IPS-NIHi7 (cell line): Measurements from ENCODE around the gene VAC14.
"Not testable (repeated sequence)": the region's sequence is repeated elsewhere in the genome, so short reads cannot be mapped to it uniquely, and the experiment has no call there.

Source experiments
- DNase-seq: peaks from one replicate; pipeline ENCODE4 v3.0.0; 2012; ENCODE audit warnings: mixed read lengths; ENCODE audit errors: extremely low spot score

VAC14 gene

DNA sequence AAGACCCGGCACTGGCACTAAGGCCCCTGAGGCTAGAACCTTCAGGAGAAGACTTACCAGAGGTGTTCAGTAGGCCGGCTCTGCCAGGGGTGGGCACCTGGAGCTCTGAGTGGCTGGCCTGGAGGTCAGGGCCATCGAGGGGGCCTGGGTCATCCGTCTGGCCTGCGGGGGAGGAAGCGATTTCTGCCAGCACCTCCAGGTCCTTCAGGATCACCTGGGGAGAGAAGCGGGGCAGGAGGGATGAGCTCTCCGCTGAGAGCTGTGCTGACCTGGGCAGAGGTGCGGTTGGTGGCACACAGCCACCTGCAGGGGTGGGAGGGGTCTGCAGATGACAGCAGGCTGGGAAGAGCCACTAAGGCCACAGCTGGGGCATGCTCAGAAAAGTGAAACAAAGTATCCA is 56.6 kb downstream of the VAC14 start:
- no peak for DNase-seq

DNA sequence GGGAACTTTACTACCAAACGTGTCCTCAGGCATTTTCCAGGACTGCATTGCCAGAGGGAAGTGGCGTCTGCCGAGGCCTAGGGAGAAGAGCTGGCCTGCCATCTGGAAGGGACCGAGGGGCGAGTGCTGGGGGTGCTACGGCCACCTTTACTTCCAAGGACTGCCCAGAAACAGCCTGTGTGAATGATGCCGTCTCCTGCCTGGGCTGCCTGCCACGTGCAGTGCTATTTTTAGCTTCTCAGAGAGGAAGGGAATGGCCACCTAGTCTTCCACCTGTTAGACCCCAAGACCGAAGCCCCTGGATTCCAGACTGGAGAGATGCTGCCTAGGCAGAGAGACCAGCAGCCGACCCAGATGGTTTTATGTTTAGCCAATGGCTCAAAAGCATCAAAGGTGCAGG is 57.2 kb downstream of the VAC14 start:
- no peak for DNase-seq

DNA sequence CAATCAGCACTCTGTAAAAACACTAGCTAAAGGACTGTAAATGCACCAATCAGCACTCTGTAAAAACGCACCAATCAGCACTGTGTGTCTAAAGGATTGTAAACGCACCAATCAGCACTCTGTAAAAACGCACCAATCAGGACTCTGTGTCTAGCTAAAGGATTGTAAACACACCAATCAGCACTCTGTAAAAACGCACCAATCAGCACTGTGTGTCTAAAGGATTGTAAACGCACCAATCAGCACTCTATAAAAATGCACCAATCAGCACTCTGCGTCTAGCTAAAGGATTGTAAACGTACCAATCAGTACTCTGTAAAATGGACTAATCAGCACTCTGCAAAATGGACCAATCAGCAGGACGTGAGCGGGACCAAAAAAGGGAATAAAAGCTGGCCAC is 58.0 kb downstream of the VAC14 start:
- not testable (repeated sequence) for DNase-seq

DNA sequence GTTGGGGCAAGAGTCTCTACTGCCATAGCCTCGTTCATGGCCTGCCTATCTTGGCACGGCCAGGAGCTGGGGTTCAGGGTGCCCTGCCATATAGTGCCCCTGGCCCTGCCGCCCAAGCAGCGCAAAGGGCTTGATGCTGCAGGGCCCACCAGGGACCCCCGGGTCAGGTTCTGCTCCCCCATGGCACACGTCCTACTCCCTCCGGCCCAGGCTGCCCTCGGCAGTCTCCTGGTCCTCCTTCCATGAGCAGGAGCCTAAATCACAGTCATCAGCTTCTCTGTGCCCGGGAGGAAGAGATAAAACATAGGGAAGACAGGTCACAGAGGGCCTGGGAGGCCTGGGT is 59.2 kb downstream of the VAC14 start:
- DNase-seq = no peak

DNA sequence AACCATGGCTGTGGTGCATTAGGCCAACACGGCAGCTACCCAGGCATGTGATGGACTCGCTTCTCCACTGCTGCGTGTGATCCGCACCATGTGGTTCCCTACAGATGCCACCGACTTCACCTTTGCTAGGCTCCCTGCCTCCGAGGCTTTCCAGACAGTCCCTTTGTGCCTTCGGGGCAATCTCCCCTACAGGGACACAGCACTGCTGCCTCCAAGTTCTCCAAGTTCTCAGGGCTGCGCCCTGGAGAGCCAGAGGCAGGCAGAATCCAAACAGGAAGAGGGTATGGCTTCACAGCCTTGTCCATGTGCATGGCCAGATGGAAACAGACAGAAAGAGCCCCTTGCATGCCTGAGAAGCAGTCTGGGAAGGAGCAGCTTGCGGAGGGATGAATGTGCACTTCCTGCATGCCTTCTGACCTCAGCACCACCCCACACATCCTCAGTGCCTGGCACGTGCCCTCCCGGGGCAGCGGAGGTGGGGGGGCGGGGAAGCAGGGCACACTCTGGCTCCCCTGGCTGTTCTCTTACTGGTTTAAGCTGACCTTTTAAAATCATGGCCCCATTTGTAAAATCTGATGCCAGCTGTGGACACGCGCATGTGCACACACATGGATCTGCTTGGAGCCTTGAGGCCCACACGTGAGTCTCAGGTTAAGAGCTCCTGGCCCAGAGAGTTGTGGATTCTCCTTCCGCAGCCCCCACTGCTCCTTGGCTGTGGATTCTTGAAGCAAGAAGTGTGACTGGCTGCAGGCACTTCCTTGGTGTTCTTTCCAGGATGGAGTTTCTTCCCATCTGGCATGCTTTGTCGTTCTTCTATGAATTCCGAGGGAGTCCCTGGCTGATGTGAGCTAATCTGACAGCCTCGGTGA is 59.8 kb downstream of the VAC14 start:
- DNase-seq = no peak

DNA sequence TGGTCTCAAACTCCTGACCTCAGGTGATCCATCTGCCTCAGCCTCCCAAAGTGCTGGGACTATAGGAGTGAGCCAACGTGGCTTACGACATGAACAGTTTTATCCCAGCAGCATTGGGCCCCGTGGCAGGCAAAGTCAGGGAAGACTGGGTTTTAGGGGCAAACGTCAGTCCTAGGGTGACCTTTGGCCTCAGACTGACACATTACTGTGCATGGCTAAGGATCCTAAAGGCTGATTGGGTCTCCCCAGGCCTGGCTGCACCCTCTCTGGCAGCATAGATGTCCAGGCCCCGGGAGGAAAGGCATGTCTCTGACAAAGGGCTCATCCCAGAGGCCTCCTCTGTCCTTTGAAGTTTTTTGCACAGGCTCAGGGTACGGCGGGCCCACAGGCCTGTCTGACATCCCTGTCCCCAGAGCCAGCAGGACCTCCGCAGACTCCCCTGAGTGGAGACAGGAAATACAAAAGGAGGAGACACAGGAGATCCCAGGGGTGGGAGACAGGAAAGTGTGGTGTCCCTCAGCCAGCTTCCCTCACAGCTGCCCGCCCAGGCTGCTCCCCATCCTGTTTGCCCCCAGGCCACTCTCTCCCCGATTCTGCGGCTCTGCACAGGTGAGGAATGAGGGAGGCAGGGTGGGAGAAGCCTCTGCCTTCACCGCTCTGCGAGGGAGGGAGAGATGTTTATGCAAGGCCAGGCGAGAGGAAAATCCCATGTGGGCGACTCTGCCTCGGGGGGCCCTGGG is 60.6 kb downstream of the VAC14 start:
- DNase-seq = no peak

DNA sequence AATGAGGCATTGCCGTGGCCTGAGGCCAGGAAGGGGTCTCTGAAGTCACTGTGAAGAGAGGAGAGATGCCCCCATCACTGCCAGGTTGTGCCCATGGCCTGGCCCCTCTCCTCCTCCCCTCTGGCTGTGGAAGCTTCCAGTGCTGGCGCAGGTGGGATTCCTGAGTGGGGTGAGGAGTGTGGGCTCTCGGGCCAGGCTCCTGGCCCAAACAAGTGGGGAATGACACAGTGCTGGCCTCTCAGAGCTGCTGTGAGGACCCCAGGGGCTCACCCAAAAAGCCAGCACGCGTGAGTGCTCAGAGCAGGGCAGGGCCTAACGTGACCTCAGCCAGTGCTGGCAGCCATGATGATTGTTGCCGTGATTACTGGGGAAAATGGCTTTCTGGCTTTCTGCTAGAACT is 61.6 kb downstream of the VAC14 start:
- no peak for DNase-seq

DNA sequence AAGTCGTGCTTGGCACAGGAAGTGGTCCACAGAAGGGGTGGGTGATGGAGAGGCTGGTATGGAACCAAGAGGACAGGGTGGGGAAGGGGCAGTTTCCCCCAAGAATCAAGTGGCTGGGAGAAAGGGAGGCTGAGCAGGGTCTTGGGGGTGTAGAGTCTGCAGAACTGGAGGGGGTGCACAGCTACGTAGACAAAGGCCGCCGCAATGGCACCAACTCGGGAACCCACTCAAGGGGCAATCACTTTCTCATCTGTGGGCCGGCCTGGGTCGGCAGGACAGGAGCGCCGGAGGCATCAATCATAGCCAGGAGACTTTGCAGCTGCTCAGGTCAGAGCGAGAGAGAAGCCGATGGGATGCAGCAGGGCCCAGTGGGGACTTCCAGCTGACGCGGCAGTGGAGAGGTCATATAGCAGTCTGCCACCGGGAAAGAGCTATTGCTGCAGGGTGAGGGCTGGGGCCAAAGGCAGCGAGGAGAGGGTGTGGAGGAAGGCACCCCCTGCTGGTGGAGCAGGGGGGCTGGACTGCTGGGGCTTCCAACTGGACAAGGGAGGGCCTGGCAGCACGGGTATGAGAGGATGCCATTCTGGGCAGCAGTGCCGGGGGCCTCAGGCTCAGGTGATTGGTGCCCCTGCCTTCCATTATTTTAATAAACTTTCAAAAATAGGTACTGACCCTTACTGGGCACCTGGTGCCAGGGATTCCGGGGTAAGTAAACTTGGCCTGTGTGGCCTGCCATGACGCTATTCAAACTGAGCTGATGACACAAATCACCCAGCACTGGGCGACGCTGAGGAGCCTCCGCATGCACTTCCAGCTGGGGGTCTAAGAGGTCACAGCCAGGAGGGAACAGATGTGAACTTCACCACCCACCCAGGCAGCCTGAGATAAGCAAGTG is 62.6 kb downstream of the VAC14 start:
- DNase-seq = peak; percentile 90

DNA sequence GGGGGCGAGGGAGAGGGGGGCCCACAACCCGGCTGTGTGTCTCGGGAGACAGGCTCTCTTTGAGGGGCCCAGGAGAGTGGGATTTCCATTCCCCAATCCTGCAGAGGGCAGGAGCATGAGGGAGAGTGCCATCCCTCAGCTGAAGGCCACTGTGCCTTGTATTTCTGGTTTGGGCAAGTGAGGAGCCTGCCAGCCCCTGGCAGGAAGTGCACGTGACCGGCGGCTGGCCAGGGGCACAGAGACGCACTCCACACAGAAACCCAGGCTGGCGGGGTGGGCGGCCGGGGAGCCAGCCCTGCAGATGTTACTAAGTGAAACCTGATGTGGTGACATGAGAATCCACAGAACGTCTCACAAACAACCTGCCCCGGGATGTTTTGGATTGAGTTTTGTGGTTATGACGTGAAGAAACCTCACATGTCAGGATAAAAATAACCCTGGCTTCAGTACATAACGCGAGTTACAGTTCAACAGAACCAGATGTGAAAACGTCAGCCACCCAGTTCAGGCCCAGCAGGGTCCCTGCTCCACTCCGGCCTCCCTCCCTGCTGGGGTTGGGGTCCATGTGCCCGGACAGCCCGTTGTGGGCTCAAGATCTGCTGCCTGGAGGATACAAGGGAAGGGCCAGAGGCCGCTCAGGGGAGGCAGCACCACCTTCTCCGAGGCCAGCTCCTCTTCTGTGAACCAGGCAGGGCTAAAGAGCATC is 63.4 kb downstream of the VAC14 start:
- no peak for DNase-seq

DNA sequence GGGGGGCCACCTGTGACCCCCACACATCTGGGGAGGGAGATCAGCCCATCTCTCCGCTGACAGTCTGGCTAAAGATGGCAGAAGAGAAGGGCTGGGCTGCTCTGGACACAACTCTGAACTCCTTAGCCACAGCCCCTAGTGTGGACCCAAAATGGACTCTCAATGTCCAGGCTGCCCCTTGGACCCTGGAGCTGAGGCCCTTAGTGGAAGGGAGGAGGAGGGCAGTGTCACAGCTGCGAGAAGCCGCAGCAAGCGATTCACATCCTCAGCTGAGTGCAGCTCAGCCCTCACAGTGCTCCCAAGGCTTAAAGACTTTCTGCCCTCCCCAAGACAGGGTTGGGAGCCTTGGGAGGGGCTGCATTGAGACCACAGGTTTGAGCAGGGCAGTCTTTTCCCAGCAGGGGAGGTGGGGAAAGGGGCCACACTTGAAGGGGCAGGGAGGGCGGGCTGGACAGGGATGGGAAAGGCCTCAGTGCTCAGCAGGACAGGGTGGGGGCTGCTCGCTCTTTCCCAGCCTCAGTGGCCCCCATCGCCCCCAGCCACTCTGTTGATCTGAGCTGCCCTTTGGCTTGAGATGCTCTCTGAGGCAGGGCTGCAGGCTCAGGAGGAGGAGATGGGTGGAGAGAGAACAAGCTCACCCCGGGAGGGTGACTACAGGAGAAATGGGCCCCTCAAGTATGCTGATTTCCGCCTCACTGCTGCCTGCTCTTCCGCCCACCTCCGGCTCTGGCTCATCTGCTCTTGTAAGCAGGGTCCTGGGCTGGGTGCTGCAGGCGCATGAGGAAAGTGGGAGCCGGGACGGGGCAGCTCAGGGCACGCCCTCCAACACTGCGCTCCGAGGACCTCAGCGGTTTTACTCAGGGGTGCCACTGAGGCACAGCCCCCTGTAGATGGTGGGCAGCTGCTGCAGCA is 64.2 kb downstream of the VAC14 start:
- DNase-seq = peak; percentile 47

DNA sequence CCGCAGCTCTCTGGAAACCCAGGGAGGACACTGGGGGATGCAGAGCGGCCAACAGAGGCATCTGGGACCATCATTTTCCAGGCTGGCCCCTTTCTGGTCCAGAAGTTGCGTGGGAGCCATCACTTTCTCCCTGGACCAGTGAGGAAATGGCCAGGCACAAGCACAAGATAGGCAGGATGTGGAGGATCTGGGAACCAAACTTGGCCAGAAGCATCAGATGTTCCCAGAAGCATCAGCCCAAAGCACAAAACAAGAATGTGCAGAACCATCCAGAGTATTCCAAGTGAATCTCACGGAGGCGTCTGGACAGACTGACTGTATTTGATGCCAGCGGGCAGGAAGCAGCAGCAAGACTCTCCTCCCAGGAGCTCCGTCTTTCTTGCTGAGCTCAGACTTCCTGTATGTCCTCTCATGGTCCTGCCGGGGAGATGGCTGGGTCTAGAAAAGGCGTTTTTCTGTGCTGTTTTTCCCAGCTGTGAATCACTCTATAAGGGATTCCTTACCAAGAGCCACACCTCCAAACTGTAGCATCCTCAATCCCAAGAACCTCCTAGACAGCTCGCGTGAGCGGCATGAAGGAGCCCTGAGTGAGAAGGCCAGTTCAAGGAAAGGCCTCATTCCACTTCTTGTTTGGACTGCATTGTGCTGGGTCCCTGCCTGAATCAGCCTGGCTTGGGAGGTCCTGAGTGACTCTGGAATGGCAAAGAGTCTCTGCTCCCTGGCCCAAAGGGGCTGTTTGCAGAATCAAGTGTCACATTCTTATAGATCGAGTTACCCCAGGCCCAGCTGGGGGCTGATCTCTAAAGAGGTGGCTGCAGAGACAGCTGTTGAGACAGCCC is 65.6 kb downstream of the VAC14 start:
- peak; percentile 50 for DNase-seq

DNA sequence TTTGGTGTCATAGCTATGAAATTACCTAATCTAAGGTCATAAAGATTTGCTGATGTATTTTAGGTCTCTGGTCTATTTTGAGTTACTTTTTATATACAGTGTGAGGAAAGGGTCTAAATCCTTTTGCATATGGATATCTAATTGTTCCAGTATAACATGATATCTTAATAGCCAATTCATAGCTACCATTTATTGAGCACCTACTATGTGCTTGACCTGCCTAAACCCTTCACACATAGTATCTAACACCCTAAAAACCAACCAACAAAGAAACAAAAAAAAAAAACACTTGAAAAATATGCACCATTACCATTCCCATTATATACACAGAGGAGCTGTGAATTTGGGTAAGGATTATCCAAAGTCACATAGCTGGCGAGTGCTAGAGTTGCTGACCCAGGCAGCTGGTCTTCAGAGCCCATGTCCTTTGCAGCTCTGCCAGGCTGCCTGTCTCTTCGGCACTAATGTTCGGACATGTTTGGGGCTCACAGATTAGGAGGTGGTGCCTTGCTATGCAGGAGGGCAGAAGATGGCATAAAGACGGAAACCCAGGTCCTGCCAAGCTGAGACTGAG is 66.3 kb downstream of the VAC14 start:
- no peak for DNase-seq

DNA sequence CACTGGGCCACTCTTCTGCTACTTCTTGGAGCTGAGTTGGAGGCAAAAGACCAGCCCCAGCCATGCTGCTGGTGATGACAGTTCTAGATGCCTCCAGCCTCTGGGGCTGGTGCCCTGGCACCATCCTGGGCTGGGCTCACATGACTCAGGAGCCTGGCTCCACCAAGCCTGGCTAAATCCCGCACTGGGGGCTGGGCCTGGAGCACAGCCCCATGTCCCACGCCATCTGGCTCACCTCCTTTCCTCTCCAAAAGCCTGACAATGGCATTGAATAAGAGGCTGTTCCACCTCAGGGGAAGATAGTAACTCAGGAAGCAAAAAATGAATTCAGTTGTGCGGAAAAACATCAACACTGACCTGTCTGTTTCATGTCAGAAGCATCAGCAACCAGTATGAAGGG is 70.0 kb downstream of the VAC14 start:
- DNase-seq = no peak

DNA sequence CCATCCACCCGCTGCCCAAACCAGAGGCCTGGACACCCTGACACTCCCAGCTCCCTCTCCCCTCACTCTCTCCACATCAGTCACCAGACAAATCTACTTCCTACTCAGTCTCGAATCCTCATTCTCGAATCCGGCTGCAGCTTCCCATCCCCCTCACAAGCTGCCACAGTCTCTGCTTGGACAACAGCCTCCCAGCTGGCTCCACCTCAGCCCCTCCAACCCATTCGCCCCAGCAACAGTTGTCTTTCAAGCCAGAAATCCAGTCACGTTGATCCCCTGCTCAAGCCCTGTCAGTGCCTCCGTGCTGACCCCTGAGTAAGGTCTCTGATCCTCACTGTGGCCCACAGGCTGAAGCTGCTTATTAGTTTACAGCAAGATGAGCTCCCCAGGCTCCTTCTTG is 70.9 kb downstream of the VAC14 start:
- DNase-seq = no peak

DNA sequence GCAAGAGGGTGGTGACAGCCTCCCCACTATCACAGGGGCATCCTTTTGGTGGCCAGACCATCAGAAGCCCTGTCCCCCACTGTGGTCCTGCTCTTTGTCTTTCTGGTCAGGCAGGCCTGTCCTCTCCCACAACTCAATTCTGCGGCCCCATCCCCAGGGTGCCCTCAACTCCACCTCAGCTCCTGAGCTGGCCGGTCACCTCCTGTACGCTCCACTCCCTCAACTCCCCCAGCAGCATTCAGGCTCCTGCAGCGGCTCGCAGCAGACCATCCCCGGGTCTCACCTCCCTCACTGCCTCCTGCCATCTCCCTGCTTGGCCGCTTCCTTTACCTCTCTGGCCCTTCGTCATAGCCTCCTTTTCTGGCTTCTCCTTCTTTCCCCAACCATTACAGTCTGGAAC is 71.7 kb downstream of the VAC14 start:
- DNase-seq = no peak

DNA sequence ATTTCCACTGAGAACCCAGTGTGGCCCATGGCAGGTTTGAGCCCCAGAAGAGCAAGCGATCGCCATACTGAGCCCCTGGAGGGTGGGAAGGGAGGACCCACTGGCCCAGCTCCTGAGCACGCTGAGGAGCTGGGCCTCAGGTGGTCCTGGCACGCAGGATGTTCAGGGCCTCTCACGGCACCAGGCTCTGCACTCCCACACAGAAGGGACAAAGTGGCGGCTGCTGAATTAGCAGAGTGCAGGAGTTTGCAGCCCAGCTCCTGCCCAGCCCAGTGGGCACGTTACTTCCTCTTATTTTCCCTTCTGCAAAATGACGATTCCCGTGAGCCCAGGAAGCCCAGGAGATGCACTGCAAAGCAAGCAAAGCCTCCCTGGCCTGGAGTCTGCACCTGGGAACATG is 72.8 kb downstream of the VAC14 start:
- DNase-seq = no peak

DNA sequence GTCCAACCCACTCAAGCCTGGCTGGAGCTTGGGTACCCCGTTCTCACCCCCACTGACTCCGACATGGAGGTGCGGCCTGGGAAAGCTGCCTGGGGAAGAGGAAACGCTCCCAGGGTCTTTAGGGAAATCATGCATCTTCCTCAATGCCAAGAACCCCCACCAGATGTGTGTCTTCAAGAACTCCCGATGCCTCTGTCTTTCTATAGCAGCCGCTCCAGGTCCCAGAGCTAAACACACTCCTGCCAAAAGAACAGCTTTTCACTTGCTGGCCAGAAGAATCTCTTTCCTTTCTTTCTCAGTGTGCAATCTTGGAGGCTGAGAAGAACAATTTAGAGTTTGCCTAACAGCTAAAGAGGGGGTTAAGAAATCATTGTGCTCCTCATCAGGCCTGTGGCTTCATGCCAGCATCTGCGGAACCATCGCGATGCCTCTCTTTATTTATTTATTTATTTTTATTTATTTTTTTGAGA is 74.0 kb downstream of the VAC14 start:
- DNase-seq = no peak

DNA sequence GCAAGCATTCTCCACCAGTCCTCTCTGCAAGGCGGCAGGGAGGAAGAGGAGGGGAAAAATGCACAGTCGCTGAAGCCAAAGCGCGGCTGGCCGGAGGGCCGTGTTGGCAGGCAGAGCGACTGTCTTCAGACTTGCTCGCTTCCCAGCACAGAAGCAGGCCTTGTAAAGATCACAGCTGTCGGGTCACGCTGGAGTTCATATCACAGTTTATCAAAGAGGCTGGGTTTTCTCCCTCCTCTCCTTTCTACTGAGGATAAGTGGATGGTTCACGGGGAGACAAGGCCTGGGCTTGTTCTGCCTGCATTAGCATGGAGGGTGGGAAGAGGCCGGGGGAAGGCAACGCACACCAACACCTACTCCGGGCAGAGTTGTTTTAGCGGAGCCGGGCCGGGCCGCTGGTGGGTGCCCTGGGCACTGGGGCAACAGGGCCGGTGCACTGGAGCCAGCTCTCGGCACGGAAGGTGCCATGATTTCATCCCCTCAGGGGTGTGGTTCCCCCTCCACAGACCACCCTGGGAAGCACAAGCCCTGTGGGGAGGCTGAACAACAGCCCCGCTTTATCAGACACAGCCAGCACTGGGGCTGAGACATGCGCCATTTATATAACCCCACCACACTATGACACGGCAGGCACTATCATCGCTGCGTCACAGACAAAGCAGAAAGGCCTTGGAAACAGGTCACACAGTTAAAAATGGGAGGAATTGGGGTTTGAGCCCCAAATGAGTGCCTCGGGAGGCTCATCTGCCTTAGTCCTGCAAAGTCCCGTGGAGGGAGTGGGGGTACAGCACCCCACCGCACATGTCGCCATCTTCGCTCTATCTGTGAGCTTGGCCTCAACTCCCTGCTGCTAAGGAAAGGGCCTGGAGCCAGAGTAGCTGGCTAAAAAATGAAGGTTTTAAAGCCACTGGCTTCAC is 74.8 kb downstream of the VAC14 start:
- no peak for DNase-seq
